Stimulated activated CD4-positive, alpha-beta T cell treated with anti-CD3 and anti-CD28 coated beads, Interleukin-15, amount 100 ng/mL, for 1 hour (primary cell): ENCODE results near the gene DUOX2.
"Not testable (repeated sequence)": the region's sequence is repeated elsewhere in the genome, so short reads cannot be mapped to it uniquely, and the experiment has no call there.

Experiments
- DNase-seq, 2 donors: peaks; one replicate each; pipeline ENCODE4 v3.0.0-alpha.2; 2020; ENCODE audit warnings: low read depth in 1 of 2, low spot score in 1 of 2

Gene DUOX2

DNA sequence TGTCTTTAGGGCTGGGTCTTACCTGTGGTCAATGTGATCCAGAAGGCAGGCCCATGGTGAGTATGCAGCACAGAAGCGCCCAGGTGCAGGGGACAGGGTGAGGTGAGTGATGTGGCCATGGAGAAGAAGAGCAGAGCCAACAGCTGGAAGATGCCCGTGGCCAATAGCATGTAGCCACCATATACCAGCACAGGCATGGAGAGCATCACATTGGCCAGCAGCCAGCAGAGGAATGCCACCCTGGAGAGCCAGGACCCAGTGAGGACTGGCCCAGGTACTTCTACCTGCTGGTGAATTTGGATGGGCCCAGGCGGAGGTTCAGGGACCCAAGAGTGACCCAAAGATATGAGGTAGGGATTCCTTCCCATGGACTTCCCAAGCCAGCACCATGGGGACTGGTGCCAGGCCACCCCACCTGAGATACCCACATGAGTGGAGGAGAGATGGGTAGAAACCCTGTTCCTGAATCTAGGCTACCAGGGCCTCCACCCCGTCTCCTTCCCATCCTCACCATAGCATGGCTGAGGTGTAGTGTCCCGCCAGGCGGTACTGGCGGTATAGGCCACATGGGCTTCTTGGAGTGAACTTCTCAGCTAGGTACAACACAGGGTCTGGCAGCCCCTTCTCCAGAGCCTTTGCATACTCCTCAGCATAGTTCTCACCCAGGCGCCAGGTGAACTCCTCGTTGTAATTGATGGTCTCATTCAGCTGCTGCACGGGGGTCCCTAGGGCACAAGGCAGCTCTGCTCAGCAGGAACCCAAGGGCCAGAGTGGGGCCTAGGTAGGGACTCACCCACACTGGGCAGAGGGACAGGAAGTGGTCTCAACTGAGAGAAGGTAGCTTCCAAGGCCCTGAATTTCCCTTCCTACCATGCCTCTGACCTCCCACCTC is 6.4 kb upstream of the DUOX2 start:
- no peak for DNase-seq

DNA sequence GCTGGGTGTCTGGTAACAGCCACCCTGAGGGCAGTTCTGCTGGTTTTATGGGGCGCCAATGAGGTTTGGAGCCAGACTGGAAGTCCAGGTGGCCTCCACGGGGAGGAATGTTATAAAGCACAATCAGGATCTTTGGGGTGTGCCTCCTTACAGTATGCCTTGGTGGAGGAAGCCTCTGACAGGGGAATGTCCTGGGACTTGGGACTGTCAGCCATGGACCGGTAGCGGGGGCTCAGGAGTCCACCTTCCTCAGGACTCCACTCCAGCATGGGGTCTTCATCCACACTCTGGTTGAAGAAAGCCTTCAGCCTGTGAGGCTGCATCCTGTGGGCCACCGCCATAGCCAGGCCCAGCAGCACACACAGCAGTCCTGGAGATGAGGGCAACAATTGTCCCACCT is 5.0 kb upstream of the DUOX2 start:
- no peak for DNase-seq

DNA sequence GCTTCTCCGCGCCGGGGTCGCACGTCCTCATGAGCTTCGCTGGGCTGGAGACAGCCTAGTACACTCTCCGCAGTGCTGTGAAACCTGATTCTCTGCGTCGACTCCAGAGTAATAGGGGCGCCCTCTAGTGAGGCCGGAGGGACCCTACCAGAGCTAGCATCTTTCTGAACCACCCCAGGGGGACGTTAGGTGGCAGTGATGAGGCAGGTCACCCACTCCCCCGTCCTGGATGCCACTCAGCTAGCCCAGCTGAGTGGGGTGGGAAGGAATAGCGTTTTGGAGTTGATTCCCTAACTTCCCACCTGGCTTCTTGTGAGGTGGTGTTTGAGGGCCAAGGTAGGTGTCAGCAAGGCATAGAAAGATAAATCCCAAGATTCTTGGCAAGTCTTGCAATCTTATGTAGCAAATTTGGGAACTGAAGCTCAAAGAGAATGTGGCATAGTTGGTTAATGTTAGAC is 4.2 kb upstream of the DUOX2 start:
- DNase-seq: peak; percentile 62 to 70

DNA sequence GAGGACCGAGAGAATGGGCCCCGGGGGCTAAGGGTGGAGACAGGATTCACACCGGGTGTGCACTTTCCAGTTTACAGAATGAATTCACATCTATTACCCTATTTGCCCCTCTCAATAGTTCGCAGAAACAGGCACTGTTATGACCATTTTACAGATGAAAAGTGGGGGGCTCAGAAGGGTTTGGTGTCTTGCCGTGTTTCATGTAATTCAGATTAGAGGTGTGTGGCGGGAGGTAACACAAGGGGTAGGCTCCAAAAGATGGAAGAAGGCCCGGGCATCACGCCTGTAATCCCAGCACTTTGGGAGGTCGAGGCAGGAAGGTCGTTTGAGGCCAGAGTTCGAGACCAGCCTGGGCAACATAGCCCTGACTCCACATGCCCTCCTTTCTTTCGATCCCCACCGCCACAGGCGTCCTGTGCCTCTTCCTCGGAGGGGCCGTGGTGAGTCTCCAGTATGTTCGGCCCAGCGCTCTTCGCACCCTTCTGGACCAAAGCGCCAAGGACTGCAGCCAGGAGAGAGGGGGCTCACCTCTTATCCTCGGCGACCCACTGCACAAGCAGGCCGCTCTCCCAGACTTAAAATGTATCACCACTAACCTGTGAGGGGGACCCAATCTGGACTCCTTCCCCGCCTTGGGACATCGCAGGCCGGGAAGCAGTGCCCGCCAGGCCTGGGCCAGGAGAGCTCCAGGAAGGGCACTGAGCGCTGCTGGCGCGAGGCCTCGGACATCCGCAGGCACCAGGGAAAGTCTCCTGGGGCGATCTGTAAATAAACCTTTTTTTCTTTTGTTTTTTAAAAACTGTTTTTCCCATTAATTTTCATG is 3.5 kb upstream of the DUOX2 start:
- no peak for DNase-seq

DNA sequence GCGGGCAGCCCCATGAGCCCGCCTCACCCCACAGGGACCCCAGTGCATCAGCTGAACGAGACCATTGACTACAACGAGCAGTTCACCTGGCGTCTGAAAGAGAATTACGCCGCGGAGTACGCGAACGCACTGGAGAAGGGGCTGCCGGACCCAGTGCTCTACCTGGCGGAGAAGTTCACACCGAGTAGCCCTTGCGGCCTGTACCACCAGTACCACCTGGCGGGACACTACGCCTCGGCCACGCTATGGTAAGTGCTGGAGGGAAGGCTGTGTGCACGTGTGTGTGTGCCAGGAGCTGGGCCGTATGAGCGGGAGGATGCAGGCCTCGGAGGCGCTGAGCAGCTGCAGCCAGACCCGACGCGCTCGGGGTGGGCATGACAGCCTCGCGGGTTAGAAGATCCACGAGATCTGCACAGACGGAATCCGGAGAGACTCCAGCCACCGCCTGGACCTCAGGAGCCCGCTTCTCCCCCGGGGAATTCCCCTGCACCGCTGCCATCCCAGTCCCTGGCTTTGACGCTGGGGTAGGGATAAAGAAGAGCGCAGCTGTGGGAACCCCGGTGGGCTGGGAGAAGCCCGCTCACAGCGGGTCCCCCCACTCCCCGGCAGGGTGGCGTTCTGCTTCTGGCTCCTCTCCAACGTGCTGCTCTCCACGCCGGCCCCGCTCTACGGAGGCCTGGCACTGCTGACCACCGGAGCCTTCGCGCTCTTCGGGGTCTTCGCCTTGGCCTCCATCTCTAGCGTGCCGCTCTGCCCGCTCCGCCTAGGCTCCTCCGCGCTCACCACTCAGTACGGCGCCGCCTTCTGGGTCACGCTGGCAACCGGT is 2.7 kb upstream of the DUOX2 start:
- DNase-seq: no peak

DNA sequence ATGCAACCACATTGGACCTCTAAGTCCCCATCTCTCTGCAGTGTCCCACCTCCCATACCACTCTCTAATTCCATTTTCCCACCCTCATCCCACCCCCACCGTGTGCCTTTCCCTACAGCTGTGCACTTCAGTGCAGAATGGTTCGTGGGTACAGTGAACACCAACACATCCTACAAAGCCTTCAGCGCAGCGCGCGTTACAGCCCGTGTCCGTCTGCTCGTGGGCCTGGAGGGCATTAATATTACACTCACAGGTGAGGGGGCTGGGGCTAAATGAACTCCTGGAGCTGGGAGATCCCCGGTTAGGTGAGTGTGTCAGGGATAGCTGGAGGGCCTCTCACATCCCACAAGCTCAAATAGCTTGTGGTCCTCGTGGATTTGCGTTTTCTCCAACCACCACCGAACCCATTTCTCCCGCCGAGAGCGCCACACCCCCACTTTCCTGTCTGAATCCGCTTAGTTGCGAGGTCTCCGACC is 2.1 kb upstream of the DUOX2 start:
- DNase-seq: no peak

GRCh38 chr15:45115312-45115820 is 1.4 kb upstream of the DUOX2 start:
- DNase-seq: no peak

GRCh38 chr15:45114751-45115085 is 746 bp upstream of the DUOX2 start:
- DNase-seq: no peak

GRCh38 chr15:45113380-45113990 is 487 bp downstream of the DUOX2 start:
- no peak for DNase-seq

- DNase-seq: no peak
Measured at GRCh38 chr15:45112591-45113379, 1.2 kb downstream of the DUOX2 start.

DNA sequence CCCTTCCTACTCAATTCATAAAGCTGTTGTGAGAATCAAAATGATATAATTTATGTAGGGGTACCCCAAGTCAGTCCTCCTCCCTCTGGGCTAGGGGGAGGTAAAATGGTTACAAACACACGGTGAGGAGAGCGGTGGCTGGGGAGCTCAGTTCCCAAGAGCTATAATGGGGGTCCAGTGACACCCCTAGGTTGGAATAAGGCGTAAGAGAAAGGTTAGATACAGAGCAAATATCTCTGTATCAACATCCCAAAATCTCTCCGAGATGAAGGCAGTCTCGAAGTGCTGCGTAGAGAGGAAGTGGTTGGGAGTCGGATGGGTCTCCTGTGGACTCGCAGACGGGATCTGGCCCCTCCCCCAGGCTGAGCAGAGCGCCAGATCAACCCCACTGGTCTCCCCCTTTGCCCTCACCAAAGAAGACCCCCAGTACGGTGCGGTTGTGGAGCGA is 1.8 kb downstream of the DUOX2 start:
- DNase-seq: no peak

GRCh38 chr15:45111390-45112142 is 2.4 kb downstream of the DUOX2 start:
- no peak for DNase-seq

- no peak for DNase-seq
Measured at GRCh38 chr15:45110256-45110820, 3.6 kb downstream of the DUOX2 start.

DNA sequence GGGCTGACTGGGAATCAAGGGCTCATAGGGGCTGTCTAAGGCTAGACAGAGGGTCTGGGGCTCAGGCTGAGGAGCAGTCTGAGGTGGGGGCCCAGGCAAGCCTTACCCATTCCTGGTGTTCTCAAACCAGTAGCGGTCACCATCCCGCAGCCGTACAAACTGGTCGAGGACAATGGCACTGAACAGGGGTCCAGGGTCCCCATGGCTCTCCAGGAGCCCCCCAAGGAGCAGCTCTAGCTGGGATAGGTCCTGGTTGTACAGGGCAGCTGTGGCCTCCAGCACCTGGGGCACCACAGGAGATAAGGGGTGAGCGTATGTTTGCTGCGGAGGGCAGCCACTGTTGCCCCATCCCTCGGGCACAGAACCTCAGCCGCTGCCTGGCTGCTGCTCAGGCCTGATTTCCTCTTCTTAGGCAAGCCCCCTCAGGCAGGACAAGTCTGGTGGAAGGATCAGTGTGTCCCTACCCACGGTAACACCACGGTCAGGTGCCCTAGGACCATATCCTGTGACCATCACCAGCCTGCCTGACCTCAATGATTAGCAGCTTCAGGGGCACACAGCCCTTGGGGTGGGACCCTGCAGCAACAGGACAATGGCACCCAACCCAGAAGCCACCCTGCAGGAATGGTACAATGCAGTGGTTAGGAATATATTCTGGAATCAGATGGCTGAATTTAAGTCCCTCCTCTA is 5.9 kb downstream of the DUOX2 start:
- DNase-seq: no peak

DNA sequence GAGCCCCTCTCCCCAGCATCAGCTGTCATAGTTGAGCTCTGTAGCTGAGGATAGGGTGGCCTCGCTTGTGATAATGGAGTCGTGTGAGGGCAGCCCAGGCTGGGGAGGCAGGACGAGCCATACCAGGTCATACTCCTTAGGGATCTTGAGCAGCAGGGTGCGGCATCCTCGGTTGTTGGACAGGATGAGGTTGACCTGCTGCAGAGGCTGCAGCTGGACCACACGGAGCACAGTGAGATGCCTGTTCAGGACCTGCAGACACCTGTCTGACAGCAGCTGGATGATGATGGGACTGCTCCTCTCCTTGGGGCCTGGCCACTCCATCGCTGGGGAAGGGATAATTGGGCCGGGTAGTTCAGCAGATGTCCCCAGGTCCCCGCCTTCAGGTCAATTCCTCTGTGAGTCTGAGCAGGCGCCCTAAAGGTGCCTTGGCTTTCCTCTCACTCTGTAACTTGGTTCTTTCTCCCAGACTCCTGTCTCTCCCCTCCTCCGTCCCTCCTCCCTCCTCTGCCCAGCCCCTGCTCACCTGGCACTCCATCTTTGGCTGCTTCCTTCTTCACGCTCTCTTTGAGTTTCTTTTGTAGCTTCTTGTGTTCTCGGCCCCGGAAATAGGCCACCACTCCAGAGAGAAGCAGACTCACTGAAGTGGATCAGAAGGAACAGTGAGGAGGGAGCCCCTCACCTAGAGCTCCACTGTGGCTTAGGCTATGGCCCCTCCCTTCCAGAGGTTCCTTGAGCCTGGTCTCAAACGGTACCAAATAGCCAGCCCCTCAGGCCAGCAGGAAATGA is 7.8 kb downstream of the DUOX2 start:
- no peak for DNase-seq

DNA sequence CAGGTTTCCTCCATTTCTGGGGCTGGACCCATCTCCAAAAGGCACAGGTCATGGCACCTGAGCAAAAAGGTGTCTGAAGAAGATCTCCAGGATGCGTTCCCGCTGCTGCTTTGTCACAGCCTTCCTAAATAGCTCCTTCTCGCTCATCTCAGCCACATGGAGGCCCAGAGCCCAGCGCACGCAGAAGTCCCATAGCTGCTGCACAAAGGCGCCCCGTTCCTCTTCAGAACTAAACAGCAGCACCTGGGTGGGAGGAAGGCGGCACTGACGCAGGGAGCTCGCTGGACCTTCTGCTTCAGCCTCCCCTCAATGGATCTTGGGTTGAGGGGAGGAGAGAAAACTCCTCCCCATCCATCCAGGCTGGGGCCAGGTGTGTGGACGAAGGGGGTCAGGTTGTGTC is 8.4 kb downstream of the DUOX2 start:
- no peak for DNase-seq

DNA sequence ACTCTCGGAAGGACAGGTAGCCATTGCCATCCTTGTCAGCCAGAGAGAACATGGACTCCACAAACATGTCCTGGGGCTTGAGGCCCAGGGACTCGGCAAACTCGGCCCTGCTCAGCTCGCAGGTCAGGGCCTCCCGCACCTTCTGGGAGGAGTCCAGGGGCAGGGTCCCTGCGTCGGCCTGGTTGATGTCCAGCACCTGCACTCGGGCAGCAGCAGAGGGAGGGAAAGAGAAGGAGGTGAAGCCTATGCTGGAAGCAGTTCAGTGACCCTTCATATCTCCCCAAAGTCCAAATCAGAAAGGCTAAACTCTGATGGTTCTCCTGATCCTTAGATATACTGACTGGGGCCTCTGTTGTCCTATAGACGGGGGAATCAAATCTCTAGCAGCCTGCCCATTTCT is 9.8 kb downstream of the DUOX2 start:
- DNase-seq: not testable (repeated sequence)
